Measurements from ENCODE around the gene MDM1.

- TF ChIP-seq CTCF (conservative IDR thresholded peaks at IDR 0.05; ENCODE audit: low read depth in 2 of 2) (peak; percentile 18 to 71; a peak in 2 of 4 replicates), ZNF114 (CRISPR knock-in tag; IDR thresholded peaks at IDR 0.05) (no peak), REST (IDR thresholded peaks at IDR 0.05; ENCODE audit: unreplicated experiment) (no peak), POLR2AphosphoS5 (IDR thresholded peaks at IDR 0.05; ENCODE audit: low read depth) (no peak), EZH2 (IDR thresholded peaks at IDR 0.05; ENCODE audit: low read depth, unreplicated experiment) (no peak)
Observed at GRCh38 chr12:68334132-68334531, 2.0 kb upstream of the MDM1 start.

Measured in GM23338 (cell line).